WTC11 (cell line): ENCODE measurements around the gene KSR1. TPM values are rescaled to one million over a fixed set of nuclear protein-coding genes. Genes with fewer than 3 reads are reported as not detected.
A peak's percentile ranks its signal among the peaks of the same experiment; 100 is the strongest.

Experiments
- ATAC-seq: fragments of 200-7000 bp; cut with Tn5 transposase; 2 replicates; pipeline ENCODE4 v1.10.0; 2021; ENCODE audit warnings: mild to moderate bottlenecking, moderate library complexity
- CTCF ChIA-PET: fragments of 300-600 bp; sonication (Branson Sonifier 250); formaldehyde crosslinking; loops from one replicate; lab custom pipeline; 2021; ENCODE audit warnings: antibody characterized with exemption; lab: Charles Lee
- POLR2A ChIA-PET: fragments of 350-600 bp; sonication (Branson Sonifier 250); formaldehyde crosslinking; loops from one replicate; lab custom pipeline; 2021; ENCODE audit warnings: antibody characterized with exemption; lab: Charles Lee
- DNase-seq: peaks from one replicate; pipeline ENCODE4 v3.0.0; 2021; ENCODE audit warnings: low spot score
- H3K27ac Mint-ChIP-seq: 2 replicates; pipeline ENCODE4 v1.8.0; 2021; ENCODE audit warnings: mixed read lengths
- H3K27me3 Mint-ChIP-seq: 2 replicates; pipeline ENCODE4 v1.8.0; 2021; ENCODE audit warnings: low read depth, mild to moderate bottlenecking, moderate library complexity, mixed read lengths
- H3K36me3 Mint-ChIP-seq: 2 replicates; pipeline ENCODE4 v1.8.0; 2021; ENCODE audit warnings: mixed read lengths
- H3K4me1 Mint-ChIP-seq: 2 replicates; pipeline ENCODE4 v1.8.0; 2022; ENCODE audit warnings: mixed read lengths
- H3K4me3 Mint-ChIP-seq: 2 replicates; pipeline ENCODE4 v1.8.0; 2021; ENCODE audit warnings: mild to moderate bottlenecking, moderate library complexity, mixed read lengths
- H3K9me3 Mint-ChIP-seq: 2 replicates; pipeline ENCODE4 v1.8.0; 2021; ENCODE audit warnings: mixed read lengths
- AFF4 ChIP-seq: sonication (generic); formaldehyde crosslinking; IDR thresholded peaks from 2 replicates; pipeline ENCODE4 v1.8.1; 2023; ENCODE audit warnings: mild to moderate bottlenecking, missing genetic modification reagents, borderline replicate concordance
- ARID4B ChIP-seq: sonication (generic); formaldehyde crosslinking; IDR thresholded peaks from 2 replicates; pipeline ENCODE4 v1.8.0; 2023; ENCODE audit warnings: missing genetic modification reagents, mild to moderate bottlenecking, borderline replicate concordance
- ATF1 ChIP-seq: sonication (generic); formaldehyde crosslinking; IDR thresholded peaks from 2 replicates; pipeline ENCODE4 v1.8.1; 2023; ENCODE audit warnings: mild to moderate bottlenecking, moderate library complexity, missing genetic modification reagents
- CBFB ChIP-seq: sonication (generic); formaldehyde crosslinking; IDR thresholded peaks from 2 replicates; pipeline ENCODE4 v1.8.1; 2022; ENCODE audit warnings: mild to moderate bottlenecking, low read depth, missing genetic modification reagents
- E2F5 ChIP-seq: sonication (generic); formaldehyde crosslinking; IDR thresholded peaks from 2 replicates; pipeline ENCODE4 v1.8.1; 2022; ENCODE audit warnings: mild to moderate bottlenecking, moderate library complexity, missing genetic modification reagents
- ELF4 ChIP-seq: sonication (generic); formaldehyde crosslinking; IDR thresholded peaks from 2 replicates; pipeline ENCODE4 v1.8.1; 2022; ENCODE audit warnings: low read depth, mild to moderate bottlenecking, moderate library complexity, missing genetic modification reagents
- EMX1 ChIP-seq: fragments of 250-450 bp; sonication (Bioruptor Pico); IDR thresholded peaks from 2 replicates; pipeline ENCODE4 v1.8.0; 2021; ENCODE audit warnings: mild to moderate bottlenecking
- GABPB1 ChIP-seq: sonication (generic); formaldehyde crosslinking; IDR thresholded peaks from 2 replicates; pipeline ENCODE4 v1.8.1; 2023; ENCODE audit warnings: mild to moderate bottlenecking, missing genetic modification reagents
- MAX ChIP-seq: sonication (generic); formaldehyde crosslinking; IDR thresholded peaks from 2 replicates; pipeline ENCODE4 v1.8.0; 2022; ENCODE audit warnings: mild to moderate bottlenecking, missing genetic modification reagents
- MXD4 ChIP-seq: fragments of 250-450 bp; sonication (Bioruptor Pico); IDR thresholded peaks from 2 replicates; pipeline ENCODE4 v1.8.0; 2021; ENCODE audit warnings: mild to moderate bottlenecking, moderate library complexity, borderline replicate concordance
- NFYB ChIP-seq: sonication (generic); formaldehyde crosslinking; conservative IDR thresholded peaks from 2 replicates; pipeline ENCODE4 v1.8.0; 2022; ENCODE audit warnings: low read depth, missing genetic modification reagents
- PRRX2 ChIP-seq: fragments of 250-450 bp; sonication (Bioruptor Pico); IDR thresholded peaks from 2 replicates; pipeline ENCODE4 v1.8.0; 2021; ENCODE audit warnings: mild to moderate bottlenecking
- TEAD1 ChIP-seq: sonication (generic); formaldehyde crosslinking; IDR thresholded peaks from 2 replicates; pipeline ENCODE4 v1.8.0; 2022; ENCODE audit warnings: mild to moderate bottlenecking, missing genetic modification reagents
- TP53 ChIP-seq: sonication (generic); formaldehyde crosslinking; IDR thresholded peaks from 2 replicates; pipeline ENCODE4 v1.8.1; 2023; ENCODE audit warnings: mild to moderate bottlenecking, missing genetic modification reagents
- ZNF121 ChIP-seq: sonication (generic); formaldehyde crosslinking; IDR thresholded peaks from 2 replicates; pipeline ENCODE4 v1.8.0; 2023; ENCODE audit warnings: missing genetic modification reagents
- ZNF138 ChIP-seq: sonication (generic); formaldehyde crosslinking; conservative IDR thresholded peaks from 2 replicates; pipeline ENCODE4 v1.8.1; 2022; ENCODE audit warnings: mild to moderate bottlenecking, moderate library complexity, missing genetic modification reagents
- ZNF281 ChIP-seq: sonication (generic); formaldehyde crosslinking; IDR thresholded peaks from 2 replicates; pipeline ENCODE4 v1.8.0; 2023; ENCODE audit warnings: mild to moderate bottlenecking, missing genetic modification reagents
- ZNF512 ChIP-seq: sonication (generic); formaldehyde crosslinking; IDR thresholded peaks from 2 replicates; pipeline ENCODE4 v1.8.1; 2022; ENCODE audit warnings: missing genetic modification reagents, borderline replicate concordance
- total RNA-seq: library from RNA; stranded (reverse); gene quantifications from 3 replicates; pipeline ENCODE4 v1.2.3, GENCODE V29; 2021
- TF ChIP-seq, protein P1 (sequence below): sonication (generic); formaldehyde crosslinking; IDR thresholded peaks from 2 replicates; pipeline ENCODE4 v1.8.1; 2022; ENCODE audit warnings: low read depth, mild to moderate bottlenecking, moderate library complexity, missing genetic modification reagents, borderline replicate concordance
- TF ChIP-seq, protein P2 (sequence below): sonication (generic); formaldehyde crosslinking; IDR thresholded peaks from 2 replicates; pipeline ENCODE4 v1.8.0; 2022; ENCODE audit warnings: mild to moderate bottlenecking, missing genetic modification reagents

Gene KSR1
- total RNA-seq, 1 experiment from 2014 or later, result 45.5 TPM

- H3K4me1 Mint-ChIP-seq, result peaks cover 14% of the 10 kb centered on the region
- DNase-seq, result no peak
- H3K27ac Mint-ChIP-seq, result peak overlapping the region; percentile 36; the same call in 1 of the 2 replicates
- TF ChIP-seq ATF1 (CRISPR knock-in tag), result no peak
- no peak for TF ChIP-seq EMX1
- no peak for TF ChIP-seq ELF4
- TF ChIP-seq ARID4B (CRISPR knock-in tag), result no peak
- TF ChIP-seq, protein P1, sequence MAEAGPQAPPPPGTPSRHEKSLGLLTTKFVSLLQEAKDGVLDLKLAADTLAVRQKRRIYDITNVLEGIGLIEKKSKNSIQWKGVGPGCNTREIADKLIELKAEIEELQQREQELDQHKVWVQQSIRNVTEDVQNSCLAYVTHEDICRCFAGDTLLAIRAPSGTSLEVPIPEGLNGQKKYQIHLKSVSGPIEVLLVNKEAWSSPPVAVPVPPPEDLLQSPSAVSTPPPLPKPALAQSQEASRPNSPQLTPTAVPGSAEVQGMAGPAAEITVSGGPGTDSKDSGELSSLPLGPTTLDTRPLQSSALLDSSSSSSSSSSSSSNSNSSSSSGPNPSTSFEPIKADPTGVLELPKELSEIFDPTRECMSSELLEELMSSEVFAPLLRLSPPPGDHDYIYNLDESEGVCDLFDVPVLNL, result no peak
- no peak for TF ChIP-seq ZNF121 (CRISPR knock-in tag)
- no peak for TF ChIP-seq MXD4 (CRISPR knock-in tag)
- no peak for TF ChIP-seq NFYB
- no peak for TF ChIP-seq GABPB1
- no peak for TF ChIP-seq E2F5
- no peak for TF ChIP-seq TEAD1 (CRISPR knock-in tag)
- no peak for TF ChIP-seq AFF4
- no peak for TF ChIP-seq CBFB
- TF ChIP-seq PRRX2 (CRISPR knock-in tag), result no peak
- peaks cover 9% of the 10 kb centered on the region; the same call in 1 of the 2 replicates for H3K9me3 Mint-ChIP-seq
- no peak for ATAC-seq
- ChIA-PET CTCF (interaction anchor here (1.6 kb wide), 1 partner anchor 58 kb away, joined by 3 read pairs; no protein-coding TSS in a partner anchor), POLR2A (no interaction called here)
- H3K36me3 Mint-ChIP-seq, result peaks cover 18% of the 10 kb centered on the region
- H3K27me3 Mint-ChIP-seq, result no peaks in the 10 kb centered on the region
- H3K4me3 Mint-ChIP-seq, result no peak overlapping the region
Measured at GRCh38 chr17:27552276-27552732, 96.1 kb downstream of the KSR1 start.

DNA sequence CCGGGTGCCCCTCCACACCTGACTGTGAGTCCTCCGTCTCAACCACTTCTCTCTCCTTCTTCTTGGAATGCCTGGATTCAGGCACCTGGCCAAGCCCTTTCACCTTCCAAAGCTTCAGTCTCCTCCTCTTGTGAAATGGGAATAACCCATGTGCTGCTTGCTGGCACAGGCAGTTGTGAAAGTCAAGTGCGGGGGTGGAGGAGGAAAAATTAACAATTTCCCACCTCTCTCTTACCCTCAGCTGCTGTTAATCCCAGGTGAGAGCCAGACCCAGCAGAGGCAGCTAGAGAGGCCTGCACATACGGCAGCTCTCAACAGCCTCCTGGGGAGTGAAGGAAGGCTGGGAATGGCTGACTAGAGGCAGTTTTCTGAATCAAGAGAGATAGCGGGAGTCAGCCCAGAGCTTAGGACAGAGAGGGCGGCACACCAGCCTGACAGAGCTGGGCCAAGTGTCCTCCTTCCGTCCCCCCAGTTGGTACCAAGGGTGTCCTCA lies 96.8 kb downstream of the KSR1 start:
- Mint-ChIP-seq H3K27me3 (no peaks in the 10 kb centered on the region), H3K36me3 (peaks cover 18% of the 10 kb centered on the region), H3K4me3 (no peak overlapping the region), H3K27ac (peak overlapping the region; percentile 17), H3K9me3 (peaks cover 9% of the 10 kb centered on the region; the same call in 1 of the 2 replicates), H3K4me1 (peaks cover 14% of the 10 kb centered on the region)
- DNase-seq (no peak), ATAC-seq (no peak)
- POLR2A ChIA-PET, result no interaction called here
- CTCF ChIA-PET, result interaction anchor here (1.6 kb wide), 1 partner anchor 59 kb away, joined by 3 read pairs; no protein-coding TSS in a partner anchor
- TF ChIP-seq MAX (CRISPR knock-in tag) (no peak), TP53 (no peak), ZNF138 (no peak), ZNF512 (CRISPR knock-in tag) (no peak), ZNF281 (no peak)
- TF ChIP-seq, protein P2, sequence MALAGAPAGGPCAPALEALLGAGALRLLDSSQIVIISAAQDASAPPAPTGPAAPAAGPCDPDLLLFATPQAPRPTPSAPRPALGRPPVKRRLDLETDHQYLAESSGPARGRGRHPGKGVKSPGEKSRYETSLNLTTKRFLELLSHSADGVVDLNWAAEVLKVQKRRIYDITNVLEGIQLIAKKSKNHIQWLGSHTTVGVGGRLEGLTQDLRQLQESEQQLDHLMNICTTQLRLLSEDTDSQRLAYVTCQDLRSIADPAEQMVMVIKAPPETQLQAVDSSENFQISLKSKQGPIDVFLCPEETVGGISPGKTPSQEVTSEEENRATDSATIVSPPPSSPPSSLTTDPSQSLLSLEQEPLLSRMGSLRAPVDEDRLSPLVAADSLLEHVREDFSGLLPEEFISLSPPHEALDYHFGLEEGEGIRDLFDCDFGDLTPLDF (CRISPR knock-in tag), result no peak
